Thoracic aorta (tissue), 2 donors: Measurements from ENCODE around the gene TMED5. TPM values are rescaled to one million over a fixed set of nuclear protein-coding genes. Genes with fewer than 3 reads are reported as not detected.

Experiments
- ATAC-seq: fragments of 150-250 bp; one replicate; pipeline ENCODE4 v1.8.0; 2017; ENCODE audit warnings: low read depth; ENCODE audit not compliant: insufficient number of reproducible peaks, low FRiP score
- DNase-seq: peaks from one replicate; pipeline ENCODE4 v3.0.0-alpha.2; 2020; ENCODE audit warnings: low spot score
- H3K27ac ChIP-seq, 2 donors: fragments of 200-600 bp; sonication (generic); 1 replicate in 1 of 2; 2 replicates in 1 of 2; pipeline ENCODE4 v1.5.1; 2016; ENCODE audit warnings: mild to moderate bottlenecking in 2 of 2, moderate library complexity in 2 of 2
- H3K27me3 ChIP-seq: fragments of 200-600 bp; sonication (generic); replicated peaks from 2 replicates; pipeline ENCODE4 v1.6.0; 2016; ENCODE audit warnings: mild to moderate bottlenecking; ENCODE audit not compliant: insufficient read depth
- H3K36me3 ChIP-seq: fragments of 200-600 bp; sonication (generic); one replicate; pipeline ENCODE4 v1.5.1; 2016
- H3K4me1 ChIP-seq, 2 donors: fragments of 200-600 bp; sonication (generic); 1 replicate in 1 of 2; 2 replicates in 1 of 2; pipeline versions ENCODE4 v1.5.1 to v1.6.0; 2016; ENCODE audit warnings: low read depth in 2 of 2, mild to moderate bottlenecking in 1 of 2; ENCODE audit not compliant: control insufficient read depth in 1 of 2
- H3K4me3 ChIP-seq: fragments of 200-600 bp; sonication (generic); 2 replicates; pipeline ENCODE4 v1.5.1; 2016; ENCODE audit warnings: mild to moderate bottlenecking
- H3K9me3 ChIP-seq: fragments of 200-600 bp; sonication (generic); 2 replicates; pipeline ENCODE4 v1.5.1; 2016
- total RNA-seq, 2 donors: library from RNA; depleted of rRNA; stranded (reverse); fragments of >200 nt; gene quantifications; one replicate each; pipeline versions ENCODE4 v1.1.0 to v1.2.3, GENCODE V29; 2016
- TF ChIP-seq, protein P1 (sequence below): fragments of 200-600 bp; sonication (generic); IDR thresholded peaks from one replicate; pipeline ENCODE4 v1.5.1; 2019; ENCODE audit warnings: antibody characterized with exemption

The TMED5 gene
- total RNA-seq, 2 donors from 2014 or later = 45.2 to 93.3 TPM

GRCh38 chr1:93150729-93151128, 29.5 kb downstream of the TMED5 start:
- H3K4me1 ChIP-seq = peaks cover 8 to 10% of the 10 kb centered on the region in 2 donors
- H3K27me3 ChIP-seq = no peaks in the 10 kb centered on the region
- ATAC-seq = no peak
- no peak overlapping the region for H3K4me3 ChIP-seq
- TF ChIP-seq, protein P1, sequence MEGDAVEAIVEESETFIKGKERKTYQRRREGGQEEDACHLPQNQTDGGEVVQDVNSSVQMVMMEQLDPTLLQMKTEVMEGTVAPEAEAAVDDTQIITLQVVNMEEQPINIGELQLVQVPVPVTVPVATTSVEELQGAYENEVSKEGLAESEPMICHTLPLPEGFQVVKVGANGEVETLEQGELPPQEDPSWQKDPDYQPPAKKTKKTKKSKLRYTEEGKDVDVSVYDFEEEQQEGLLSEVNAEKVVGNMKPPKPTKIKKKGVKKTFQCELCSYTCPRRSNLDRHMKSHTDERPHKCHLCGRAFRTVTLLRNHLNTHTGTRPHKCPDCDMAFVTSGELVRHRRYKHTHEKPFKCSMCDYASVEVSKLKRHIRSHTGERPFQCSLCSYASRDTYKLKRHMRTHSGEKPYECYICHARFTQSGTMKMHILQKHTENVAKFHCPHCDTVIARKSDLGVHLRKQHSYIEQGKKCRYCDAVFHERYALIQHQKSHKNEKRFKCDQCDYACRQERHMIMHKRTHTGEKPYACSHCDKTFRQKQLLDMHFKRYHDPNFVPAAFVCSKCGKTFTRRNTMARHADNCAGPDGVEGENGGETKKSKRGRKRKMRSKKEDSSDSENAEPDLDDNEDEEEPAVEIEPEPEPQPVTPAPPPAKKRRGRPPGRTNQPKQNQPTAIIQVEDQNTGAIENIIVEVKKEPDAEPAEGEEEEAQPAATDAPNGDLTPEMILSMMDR = no peak
- H3K36me3 ChIP-seq = peaks cover 10% of the 10 kb centered on the region
- H3K27ac ChIP-seq = no peak overlapping the region
- no peaks in the 10 kb centered on the region for H3K9me3 ChIP-seq
- no peak for DNase-seq

DNA sequence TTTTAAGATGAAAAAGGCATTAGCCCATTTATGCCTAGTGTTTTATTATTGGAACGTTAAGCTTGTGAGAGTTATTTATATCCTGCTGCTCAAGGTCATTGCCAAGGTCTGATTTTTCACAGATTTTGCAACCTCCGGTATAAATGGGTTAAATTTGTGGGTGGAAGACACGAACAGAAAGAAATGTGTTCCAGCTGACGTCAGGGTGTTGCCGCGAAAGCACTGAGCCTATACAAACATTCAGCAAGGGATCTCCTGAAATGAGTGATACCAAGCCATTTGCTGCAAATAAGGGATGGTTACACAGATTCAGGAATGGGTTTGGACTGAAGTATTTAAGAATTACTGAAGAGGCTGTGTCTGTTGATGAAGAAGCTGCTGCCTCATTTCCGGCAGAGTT, 32.2 kb downstream of the TMED5 start:
- DNase-seq = no peak
- H3K27ac ChIP-seq = peak overlapping the region in 1 of 2 donors; percentile 28
- no peaks in the 10 kb centered on the region for H3K9me3 ChIP-seq
- no peak for ATAC-seq
- no peaks in the 10 kb centered on the region for H3K27me3 ChIP-seq
- peaks cover 8 to 12% of the 10 kb centered on the region in 2 donors for H3K4me1 ChIP-seq
- TF ChIP-seq, protein P1 = no peak
- peaks cover 4% of the 10 kb centered on the region for H3K36me3 ChIP-seq
- H3K4me3 ChIP-seq = no peak overlapping the region

- Histone ChIP-seq H3K4me3 (no peak overlapping the region), H3K36me3 (no peaks in the 10 kb centered on the region), H3K4me1 (peaks cover 8 to 19% of the 10 kb centered on the region in 2 donors), H3K9me3 (no peaks in the 10 kb centered on the region), H3K27ac (no peak overlapping the region), H3K27me3 (no peaks in the 10 kb centered on the region)
- DNase-seq (no peak), ATAC-seq (no peak)
- TF ChIP-seq, protein P1 = no peak
These were observed 36.4 kb downstream of the TMED5 start for GRCh38 chr1:93143769-93144168.

DNA sequence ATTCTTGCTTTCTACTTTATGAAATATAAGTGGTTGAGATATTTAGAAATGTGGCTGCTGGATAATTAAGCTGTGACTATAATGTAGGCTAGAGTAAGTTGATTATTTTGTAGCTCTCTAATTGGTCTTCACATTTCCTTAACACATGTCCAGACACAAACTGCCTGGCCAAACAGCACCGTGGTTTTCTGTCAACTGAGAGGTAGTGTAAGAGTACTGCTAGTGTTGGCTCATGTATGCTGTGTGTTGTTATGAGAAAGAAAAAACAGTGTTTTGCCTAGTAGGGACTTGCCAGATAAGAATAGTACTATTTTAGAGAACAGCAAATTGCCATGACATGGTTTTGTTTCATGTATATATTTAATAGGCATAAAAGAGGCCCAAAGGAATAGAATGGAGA, 37.1 kb downstream of the TMED5 start:
- H3K27me3 ChIP-seq = no peaks in the 10 kb centered on the region
- no peaks in the 10 kb centered on the region for H3K36me3 ChIP-seq
- TF ChIP-seq, protein P1 = no peak
- no peak overlapping the region for H3K4me3 ChIP-seq
- peaks cover 5 to 15% of the 10 kb centered on the region in 2 donors for H3K4me1 ChIP-seq
- no peak overlapping the region for H3K27ac ChIP-seq
- no peak for DNase-seq
- H3K9me3 ChIP-seq = no peaks in the 10 kb centered on the region
- no peak for ATAC-seq

- Histone ChIP-seq H3K4me1 (peaks cover 0 to 9% of the 10 kb centered on the region in 2 donors), H3K36me3 (peaks cover under 1% of the 10 kb centered on the region), H3K4me3 (no peak overlapping the region), H3K9me3 (no peaks in the 10 kb centered on the region), H3K27me3 (no peaks in the 10 kb centered on the region), H3K27ac (no peak overlapping the region)
- ATAC-seq (no peak), DNase-seq (no peak)
- TF ChIP-seq, protein P1 = no peak
These were observed 38.1 kb downstream of the TMED5 start for GRCh38 chr1:93142161-93142560.
